CD14-positive monocyte (primary cell): ENCODE data around the gene TBC1D22A. TPM values are rescaled to one million over a fixed set of nuclear protein-coding genes. Genes with fewer than 3 reads are reported as not detected.
A peak's percentile ranks its signal among the peaks of the same experiment; 100 is the strongest.

Experiments
- DNase-seq, 3 donors: peaks; one replicate each; pipeline ENCODE4 v3.0.0-alpha.2; 2011 to 2022
- H2AFZ ChIP-seq: 2 replicates; pipeline ENCODE4 v1.6.0; 2012; ENCODE audit warnings: mild to moderate bottlenecking, low read depth, low read length, inconsistent platforms; ENCODE audit not compliant: insufficient read depth, poor library complexity, severe bottlenecking
- H3K27ac ChIP-seq, 2 donors: 1 replicate in 1 of 2; 2 replicates in 1 of 2; pipeline ENCODE4 v1.5.1; 2012 to 2013; ENCODE audit warnings: low read length in 2 of 2, control low read depth in 1 of 2, inconsistent platforms in 1 of 2, low read depth in 1 of 2, mild to moderate bottlenecking in 1 of 2
- H3K27me3 ChIP-seq, 2 donors: one replicate each; pipeline versions ENCODE4 v1.6.0 to v1.6.1; 2011 to 2013; ENCODE audit warnings: low read length in 2 of 2; ENCODE audit not compliant: control insufficient read depth in 2 of 2, insufficient read depth in 2 of 2
- H3K36me3 ChIP-seq, 2 donors: replicated peaks in 1 of 2; 1 replicate in 1 of 2; 2 replicates in 1 of 2; pipeline versions ENCODE4 v1.5.1 to v1.6.1; 2012 to 2013; ENCODE audit warnings: low read length in 2 of 2, control low read depth in 1 of 2, inconsistent platforms in 1 of 2, mild to moderate bottlenecking in 1 of 2; ENCODE audit not compliant: insufficient read depth in 2 of 2, control insufficient read depth in 1 of 2
- H3K4me1 ChIP-seq, 2 donors: 1 replicate in 1 of 2; 2 replicates in 1 of 2; pipeline versions ENCODE4 v1.5.1 to v1.6.1; 2012 to 2013; ENCODE audit warnings: low read length in 2 of 2, control low read depth in 1 of 2, inconsistent platforms in 1 of 2, mild to moderate bottlenecking in 1 of 2, moderate library complexity in 1 of 2; ENCODE audit not compliant: insufficient read depth in 2 of 2, control insufficient read depth in 1 of 2
- H3K4me2 ChIP-seq: replicated peaks from 2 replicates; pipeline ENCODE3; 2012; ENCODE audit warnings: low read length, moderate library complexity, mild to moderate bottlenecking; ENCODE audit not compliant: poor library complexity, severe bottlenecking; ENCODE audit errors: extremely low read depth
- H3K4me3 ChIP-seq, 3 experiments: fragments of 200-600 bp in 1 of 3; sonication (generic) in 1 of 3; replicated peaks in 1 of 3; 1 replicate in 2 of 3; 2 replicates in 1 of 3; pipeline ENCODE4 v1.5.1; 2011 to 2013; ENCODE audit warnings: low read length in 3 of 3, mild to moderate bottlenecking in 3 of 3, control low read depth in 2 of 3, low read depth in 2 of 3, inconsistent platforms in 1 of 3, moderate library complexity in 1 of 3
- H3K79me2 ChIP-seq: 2 replicates; pipeline ENCODE4 v1.6.0; 2012; ENCODE audit warnings: mild to moderate bottlenecking, control low read depth, inconsistent platforms, low read length, moderate library complexity; ENCODE audit not compliant: insufficient read depth
- H3K9ac ChIP-seq: 2 replicates; pipeline ENCODE4 v1.6.0; 2017; ENCODE audit warnings: low read length, mild to moderate bottlenecking; ENCODE audit not compliant: insufficient read depth, poor library complexity, severe bottlenecking
- H3K9me3 ChIP-seq, 2 donors: replicated peaks in 1 of 2; 1 replicate in 1 of 2; 2 replicates in 1 of 2; pipeline versions ENCODE4 v1.5.1 to v1.6.1; 2012 to 2013; ENCODE audit warnings: low read length in 2 of 2, control low read depth in 1 of 2; ENCODE audit not compliant: control insufficient read depth in 1 of 2, insufficient read depth in 1 of 2
- H4K20me1 ChIP-seq: 2 replicates; pipeline ENCODE4 v1.6.0; 2012; ENCODE audit warnings: mild to moderate bottlenecking, low read length, control low read depth, moderate library complexity; ENCODE audit not compliant: insufficient read depth
- H3K27ac Mint-ChIP-seq, 7 donors: one replicate each; pipeline ENCODE4 v1.8.0; 2020; ENCODE audit warnings: mild to moderate bottlenecking in 7 of 7, mixed read lengths in 7 of 7, moderate library complexity in 6 of 7, inconsistent platforms in 2 of 7
- H3K27me3 Mint-ChIP-seq, 3 donors: one replicate each; pipeline ENCODE4 v1.8.0; 2021 to 2022; ENCODE audit warnings: low read depth in 3 of 3, mild to moderate bottlenecking in 3 of 3, mixed read lengths in 3 of 3, moderate library complexity in 3 of 3, inconsistent platforms in 1 of 3
- H3K36me3 Mint-ChIP-seq, 2 donors: one replicate each; pipeline ENCODE4 v1.8.0; 2020; ENCODE audit warnings: mixed read lengths in 2 of 2, inconsistent platforms in 1 of 2, mild to moderate bottlenecking in 1 of 2
- H3K4me1 Mint-ChIP-seq: one replicate; pipeline ENCODE4 v1.8.0; 2020; ENCODE audit warnings: mild to moderate bottlenecking, mixed read lengths
- H3K4me3 Mint-ChIP-seq, 2 donors: one replicate each; pipeline ENCODE4 v1.8.0; 2020; ENCODE audit warnings: mild to moderate bottlenecking in 2 of 2, mixed read lengths in 2 of 2, moderate library complexity in 1 of 2
- H3K9me3 Mint-ChIP-seq, 7 donors: one replicate each; pipeline ENCODE4 v1.8.0; 2020 to 2022; ENCODE audit warnings: mixed read lengths in 7 of 7, mild to moderate bottlenecking in 6 of 7, moderate library complexity in 6 of 7, inconsistent platforms in 2 of 7
- WGBS: methylation state at CpG from one replicate; pipeline ENCODE4 v1.1.5; 2013; ENCODE audit warnings: missing lambda C conversion rate; ENCODE audit not compliant: insufficient coverage; 5-methylcytosine and 5-hydroxymethylcytosine counted together
- intact Hi-C, 2 donors: fragments of 100-400 bp; cut with micrococcal nuclease; formaldehyde crosslinking; loops; one replicate each; pipeline versions ENCODE4 v1.15.0 to v1.15.1; 2023
- polyA plus RNA-seq, 3 donors: library from polyadenylated mRNA; depleted of rRNA in 1 of 3; unstranded in 2 of 3; stranded (reverse) in 1 of 3; fragments of 300-500 nt in 2 of 3; fragments of >200 nt in 1 of 3; fragmentation: Illumina TruSeq in 2 of 3; gene quantifications; 1 replicate in 2 of 3; 2 replicates in 1 of 3; pipeline ENCODE4 v1.2.3, GENCODE V29; 2012 to 2021
- TF ChIP-seq, protein P1 (sequence below): fragments of 200-600 bp; IDR thresholded peaks from one replicate; pipeline ENCODE4 v1.8.0; 2022; ENCODE audit warnings: antibody characterized with exemption, mild to moderate bottlenecking

Gene TBC1D22A
- polyA plus RNA-seq, 3 donors, result 25.9 to 36.2 (median 29.5) TPM

DNA sequence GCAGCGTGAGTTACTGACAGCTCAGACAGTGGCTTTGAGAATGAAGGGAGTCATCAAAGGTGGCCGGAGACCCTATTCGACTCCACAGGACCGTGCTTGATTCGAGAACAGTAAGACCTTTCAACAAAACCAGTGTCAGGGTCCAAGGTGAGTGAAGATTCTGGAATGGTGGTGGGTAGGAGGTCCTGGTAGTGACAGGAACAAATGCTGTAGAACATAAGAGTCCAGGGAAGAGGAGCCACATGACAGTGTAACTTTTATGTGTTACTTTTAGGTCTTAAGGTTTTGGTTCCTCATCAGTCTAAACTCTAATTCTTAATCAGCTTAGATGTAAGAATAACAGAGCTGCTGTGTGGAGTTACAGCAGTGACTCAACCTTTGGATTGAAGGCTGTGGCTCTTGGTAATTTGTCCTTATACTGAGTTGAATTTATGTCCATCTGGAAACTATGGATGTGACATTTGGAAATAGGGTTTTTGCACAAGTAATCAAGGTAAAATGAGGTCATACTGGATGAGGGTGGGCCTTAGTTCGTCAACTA is 1.8 kb downstream of the TBC1D22A start:
- H3K27ac Mint-ChIP-seq, result peak overlapping the region; percentile 82 to 100 (median 90)
- H3K4me1 ChIP-seq, result peaks cover 30 to 39% of the 10 kb centered on the region in 2 donors
- peak overlapping the region; percentile 93 for H3K4me2 ChIP-seq
- H3K9me3 Mint-ChIP-seq, result peaks cover 0 to 2% (median 0%) of the 10 kb centered on the region in 7 donors
- no peaks in the 10 kb centered on the region for H3K9me3 ChIP-seq
- H3K27ac ChIP-seq, result peak overlapping the region in 1 of 2 donors; percentile 100
- H3K36me3 ChIP-seq, result peaks cover 3 to 17% of the 10 kb centered on the region in 2 donors
- peaks cover 32 to 45% of the 10 kb centered on the region in 2 donors for H3K36me3 Mint-ChIP-seq
- DNase-seq, result peak in 2 of 3 donors; percentile 43 to 49
- intact Hi-C loops, result no loop called here
- no peak overlapping the region for H2AFZ ChIP-seq
- peak overlapping the region in 1 of 3 experiments; percentile 87 for H3K4me3 ChIP-seq
- H3K27me3 Mint-ChIP-seq, result no peaks in the 10 kb centered on the region
- TF ChIP-seq, protein P1, sequence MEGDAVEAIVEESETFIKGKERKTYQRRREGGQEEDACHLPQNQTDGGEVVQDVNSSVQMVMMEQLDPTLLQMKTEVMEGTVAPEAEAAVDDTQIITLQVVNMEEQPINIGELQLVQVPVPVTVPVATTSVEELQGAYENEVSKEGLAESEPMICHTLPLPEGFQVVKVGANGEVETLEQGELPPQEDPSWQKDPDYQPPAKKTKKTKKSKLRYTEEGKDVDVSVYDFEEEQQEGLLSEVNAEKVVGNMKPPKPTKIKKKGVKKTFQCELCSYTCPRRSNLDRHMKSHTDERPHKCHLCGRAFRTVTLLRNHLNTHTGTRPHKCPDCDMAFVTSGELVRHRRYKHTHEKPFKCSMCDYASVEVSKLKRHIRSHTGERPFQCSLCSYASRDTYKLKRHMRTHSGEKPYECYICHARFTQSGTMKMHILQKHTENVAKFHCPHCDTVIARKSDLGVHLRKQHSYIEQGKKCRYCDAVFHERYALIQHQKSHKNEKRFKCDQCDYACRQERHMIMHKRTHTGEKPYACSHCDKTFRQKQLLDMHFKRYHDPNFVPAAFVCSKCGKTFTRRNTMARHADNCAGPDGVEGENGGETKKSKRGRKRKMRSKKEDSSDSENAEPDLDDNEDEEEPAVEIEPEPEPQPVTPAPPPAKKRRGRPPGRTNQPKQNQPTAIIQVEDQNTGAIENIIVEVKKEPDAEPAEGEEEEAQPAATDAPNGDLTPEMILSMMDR, result no peak
- no peak overlapping the region for H3K9ac ChIP-seq
- peaks cover 72% of the 10 kb centered on the region for H3K79me2 ChIP-seq
- peak overlapping the region; percentile 70 to 95 for H3K4me3 Mint-ChIP-seq
- peaks cover 63% of the 10 kb centered on the region for H3K4me1 Mint-ChIP-seq
- no peaks in the 10 kb centered on the region for H3K27me3 ChIP-seq
- H4K20me1 ChIP-seq, result peaks cover 9% of the 10 kb centered on the region
- 94% methylated on average over 5 of the region's 6 CpGs for WGBS

DNA sequence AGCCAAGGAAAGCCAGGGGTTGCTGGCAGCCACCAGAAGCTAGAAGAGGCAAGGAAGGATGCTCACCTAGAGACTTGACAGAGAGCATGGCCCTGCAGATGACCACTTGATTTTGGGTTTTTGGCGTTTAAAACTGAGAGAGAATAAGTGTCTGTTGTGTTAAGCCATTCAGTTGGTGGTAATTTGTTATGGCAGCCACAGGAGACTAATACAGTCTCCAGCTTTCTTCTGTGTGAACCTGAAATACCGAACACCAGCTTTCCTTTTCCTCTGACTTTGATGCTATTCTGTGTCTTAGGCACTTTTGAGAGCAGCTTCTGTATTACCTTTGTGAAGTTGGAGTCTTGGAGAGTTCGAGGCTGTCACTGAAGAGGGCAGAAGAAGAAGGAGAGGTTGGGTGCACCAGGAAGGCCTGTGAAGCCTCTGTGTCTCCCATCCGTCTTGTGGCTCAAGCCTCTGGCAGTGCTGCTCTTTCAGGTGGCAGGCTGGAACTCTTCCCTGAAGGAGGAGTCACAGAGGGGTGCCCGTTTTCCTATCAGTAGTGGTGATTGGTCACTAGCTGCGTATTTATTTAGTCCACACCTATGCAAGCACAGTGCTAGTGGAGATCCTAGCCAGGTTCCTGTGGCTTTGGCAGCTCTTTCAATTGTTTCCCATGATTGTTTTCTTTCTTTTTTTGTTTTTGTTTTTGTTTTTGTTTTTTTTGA is 2.5 kb downstream of the TBC1D22A start:
- Mint-ChIP-seq H3K27ac (peak overlapping the region in 6 of 7 donors; percentile 21 to 100 (median 68)), H3K36me3 (peaks cover 36 to 52% of the 10 kb centered on the region in 2 donors), H3K9me3 (peaks cover 0 to 2% (median 0%) of the 10 kb centered on the region in 7 donors), H3K27me3 (no peaks in the 10 kb centered on the region), H3K4me3 (no peak overlapping the region), H3K4me1 (peaks cover 68% of the 10 kb centered on the region)
- peak overlapping the region in 1 of 2 donors; percentile 100 for H3K27ac ChIP-seq
- no peak overlapping the region for H3K4me3 ChIP-seq
- DNase-seq, result no peak
- TF ChIP-seq, protein P1, result no peak
- H3K9me3 ChIP-seq, result no peaks in the 10 kb centered on the region
- no peaks in the 10 kb centered on the region for H3K27me3 ChIP-seq
- H3K79me2 ChIP-seq, result peaks cover 80% of the 10 kb centered on the region
- peaks cover 5 to 17% of the 10 kb centered on the region in 2 donors for H3K36me3 ChIP-seq
- H3K4me1 ChIP-seq, result peaks cover 37 to 46% of the 10 kb centered on the region in 2 donors
- WGBS, result 95% methylated on average over 3 of the region's 6 CpGs
- H3K4me2 ChIP-seq, result peak overlapping the region; percentile 93
- H2AFZ ChIP-seq, result no peak overlapping the region
- intact Hi-C loops, result no loop called here
- peaks cover 9% of the 10 kb centered on the region for H4K20me1 ChIP-seq
- H3K9ac ChIP-seq, result no peak overlapping the region
